Fibroblast of skin of left quadriceps (primary cell): ENCODE results near the gene PDE9A.

Experiments used
- DNase-seq, 2 experiments: peaks; one replicate each; pipeline ENCODE4 v3.0.0-alpha.2; 2013; ENCODE audit warnings: low read depth in 2 of 2

Gene PDE9A

DNA sequence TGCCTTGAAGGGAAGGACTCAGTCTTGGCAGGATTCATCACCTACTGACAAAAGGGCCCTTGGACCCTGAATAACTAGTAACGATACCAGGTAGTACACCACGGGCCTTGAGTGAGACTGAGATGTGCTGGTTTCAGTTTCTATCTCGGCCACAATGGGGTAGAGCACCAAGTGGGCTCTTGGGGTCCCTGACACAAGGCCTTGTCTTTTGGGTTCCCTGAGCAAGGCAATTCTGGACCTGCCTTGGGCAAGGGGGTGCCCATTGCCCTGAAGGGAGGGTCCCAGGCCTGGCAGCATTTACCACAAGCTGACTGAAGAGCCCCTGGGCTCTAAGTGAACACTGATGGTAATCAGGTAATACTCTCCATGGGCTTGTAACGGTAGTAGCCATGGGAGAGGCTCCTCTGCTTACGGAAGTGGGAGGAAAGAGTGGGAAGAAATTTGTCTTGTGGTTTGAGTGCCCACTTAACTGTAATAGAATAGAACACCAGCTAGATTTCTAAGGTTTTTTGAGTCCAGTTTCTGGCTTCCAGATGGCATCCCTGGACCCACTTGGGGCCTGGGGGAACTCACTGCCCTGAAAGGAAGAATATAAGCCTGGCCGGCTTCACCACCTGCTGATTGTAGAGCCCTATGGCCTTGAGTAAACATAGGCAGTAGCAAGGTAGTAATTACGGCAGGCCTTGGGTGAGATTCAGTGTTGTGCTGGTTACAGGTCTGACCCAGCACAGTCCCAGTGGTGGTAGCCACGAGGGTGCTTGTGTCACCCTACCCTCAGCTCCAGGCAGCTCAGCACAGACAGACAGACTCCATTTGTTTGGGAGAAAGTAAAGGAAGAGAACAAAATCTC, 167.4 kb downstream of the PDE9A start:
- no peak for DNase-seq
